GM18517 (cell line): ENCODE data around the gene EIF2AK2.

Source experiments
- ATAC-seq: cut with Tn5 transposase; IDR thresholded peaks from one replicate; pipeline ENCODE4 v1.9.1; 2021; ENCODE audit warnings: mild to moderate bottlenecking, moderate library complexity; ENCODE audit not compliant: unreplicated experiment

EIF2AK2 gene

GRCh38 chr2:37173741-37174140 is 17.0 kb upstream of the EIF2AK2 start:
- ATAC-seq = no peak

- no peak for ATAC-seq
Measured at GRCh38 chr2:37171624-37171950, 14.8 kb upstream of the EIF2AK2 start.

- peak; percentile 61 for ATAC-seq
Measured at GRCh38 chr2:37168217-37168981, 11.6 kb upstream of the EIF2AK2 start.

GRCh38 chr2:37167636-37168180 is 10.9 kb upstream of the EIF2AK2 start:
- ATAC-seq = no peak

- no peak for ATAC-seq
Measured at GRCh38 chr2:37164757-37165156, 8.0 kb upstream of the EIF2AK2 start.

- ATAC-seq = peak; percentile 25
Measured at GRCh38 chr2:37156071-37156856, 516 bp downstream of the EIF2AK2 start.

GRCh38 chr2:37154785-37155184 is 2.0 kb downstream of the EIF2AK2 start:
- ATAC-seq = no peak

- no peak for ATAC-seq
Measured at GRCh38 chr2:37153224-37153623, 3.6 kb downstream of the EIF2AK2 start.

GRCh38 chr2:37149626-37150322 is 7.0 kb downstream of the EIF2AK2 start:
- no peak for ATAC-seq

- ATAC-seq = no peak
Measured at GRCh38 chr2:37148325-37148724, 8.5 kb downstream of the EIF2AK2 start.

- no peak for ATAC-seq
Measured at GRCh38 chr2:37146062-37146461, 10.7 kb downstream of the EIF2AK2 start.

GRCh38 chr2:37143974-37144373 is 12.8 kb downstream of the EIF2AK2 start:
- no peak for ATAC-seq

GRCh38 chr2:37142546-37142945 is 14.2 kb downstream of the EIF2AK2 start:
- no peak for ATAC-seq

GRCh38 chr2:37132914-37133313 is 23.9 kb downstream of the EIF2AK2 start:
- ATAC-seq = no peak

- ATAC-seq = no peak
Measured at GRCh38 chr2:37125416-37125815, 31.4 kb downstream of the EIF2AK2 start.

GRCh38 chr2:37119157-37119556 is 37.6 kb downstream of the EIF2AK2 start:
- ATAC-seq = no peak

- ATAC-seq = no peak
Measured at GRCh38 chr2:37117566-37117965, 39.2 kb downstream of the EIF2AK2 start.

- no peak for ATAC-seq
Measured at GRCh38 chr2:37111958-37112357, 44.8 kb downstream of the EIF2AK2 start.

GRCh38 chr2:37110306-37111212 is 46.2 kb downstream of the EIF2AK2 start:
- ATAC-seq = no peak

GRCh38 chr2:37109523-37109922 is 47.3 kb downstream of the EIF2AK2 start:
- ATAC-seq = no peak
